CD8-positive, alpha-beta memory T cell (primary cell): ENCODE results near the gene SLC17A7. TPM values are rescaled to one million over a fixed set of nuclear protein-coding genes. Genes with fewer than 3 reads are reported as not detected.

Experiments used
- CTCF ChIA-PET: fragments of 350-600 bp; sonication (Branson Sonifier 250); formaldehyde crosslinking; loops from one replicate; lab custom pipeline; 2021; ENCODE audit warnings: antibody characterized with exemption; lab: Charles Lee
- POLR2A ChIA-PET: fragments of 350-600 bp; sonication (Branson Sonifier 250); formaldehyde crosslinking; loops from one replicate; lab custom pipeline; 2021; ENCODE audit warnings: antibody characterized with exemption; lab: Charles Lee
- DNase-seq, 5 donors: peaks; one replicate each; pipeline versions ENCODE4 v3.0.0 to v3.0.0-alpha.2; 2020 to 2022; ENCODE audit warnings: mixed read lengths in 1 of 5
- H3K27ac ChIP-seq: one replicate; pipeline ENCODE4 v1.7.0; 2013; ENCODE audit warnings: low read depth, mild to moderate bottlenecking, low read length, moderate library complexity
- H3K27me3 ChIP-seq: 2 replicates; pipeline ENCODE4 v1.7.0; 2013; ENCODE audit warnings: low read length, mild to moderate bottlenecking; ENCODE audit not compliant: insufficient read depth, poor library complexity, severe bottlenecking
- H3K36me3 ChIP-seq: 2 replicates; pipeline ENCODE4 v1.7.0; 2013; ENCODE audit warnings: mild to moderate bottlenecking, low read length, moderate library complexity; ENCODE audit not compliant: insufficient read depth
- H3K4me1 ChIP-seq: 2 replicates; pipeline ENCODE4 v1.7.0; 2013; ENCODE audit warnings: mild to moderate bottlenecking, low read length, moderate library complexity; ENCODE audit not compliant: insufficient read depth
- H3K4me3 ChIP-seq: 2 replicates; pipeline ENCODE4 v1.7.0; 2013; ENCODE audit warnings: mild to moderate bottlenecking, low read length
- H3K9me3 ChIP-seq: 2 replicates; pipeline ENCODE4 v1.7.0; 2013; ENCODE audit warnings: mild to moderate bottlenecking, low read length
- H3K27ac Mint-ChIP-seq, 8 donors: one replicate each; pipeline ENCODE4 v1.8.0; 2020 to 2021; ENCODE audit warnings: mixed read lengths in 8 of 8, mild to moderate bottlenecking in 6 of 8, inconsistent platforms in 3 of 8, moderate library complexity in 3 of 8
- H3K27me3 Mint-ChIP-seq, 2 donors: one replicate each; pipeline ENCODE4 v1.8.0; 2020 to 2021; ENCODE audit warnings: mixed read lengths in 2 of 2, mild to moderate bottlenecking in 1 of 2, moderate library complexity in 1 of 2
- H3K36me3 Mint-ChIP-seq, 3 donors: one replicate each; pipeline ENCODE4 v1.8.0; 2020 to 2021; ENCODE audit warnings: mixed read lengths in 3 of 3, inconsistent platforms in 1 of 3, mild to moderate bottlenecking in 1 of 3
- H3K4me1 Mint-ChIP-seq, 3 donors: one replicate each; pipeline ENCODE4 v1.8.0; 2020 to 2021; ENCODE audit warnings: mixed read lengths in 3 of 3, inconsistent platforms in 1 of 3, mild to moderate bottlenecking in 1 of 3
- H3K4me3 Mint-ChIP-seq, 7 donors: one replicate each; pipeline ENCODE4 v1.8.0; 2020 to 2021; ENCODE audit warnings: mixed read lengths in 7 of 7, mild to moderate bottlenecking in 6 of 7, moderate library complexity in 4 of 7, inconsistent platforms in 2 of 7
- H3K9me3 Mint-ChIP-seq, 5 donors: one replicate each; pipeline ENCODE4 v1.8.0; 2020 to 2022; ENCODE audit warnings: mixed read lengths in 5 of 5, mild to moderate bottlenecking in 3 of 5, moderate library complexity in 2 of 5, inconsistent platforms in 1 of 5
- polyA plus RNA-seq: library from polyadenylated mRNA; unstranded; fragments of 300-500 nt; fragmentation: Illumina TruSeq; gene quantifications from one replicate; pipeline ENCODE4 v1.2.3, GENCODE V29; 2021
- total RNA-seq, 2 experiments: library from RNA; stranded (reverse); gene quantifications; one replicate each; pipeline ENCODE4 v1.2.3, GENCODE V29; 2021

The SLC17A7 gene
- total RNA-seq: under 1 TPM; 0.07 to 0.09 TPM
- not detected for polyA plus RNA-seq

- DNase-seq: peak in 2 of 5 donors; percentile 43 to 45
- no peak within 1 kb of the TSS for H3K27ac ChIP-seq
- Mint-ChIP-seq H3K36me3 (peaks cover 0 to 8% (median 1%) of the 10 kb centered on the region in 3 donors), H3K27ac (peak within 1 kb of the TSS in 7 of 8 donors; percentile 18 to 89 (median 67)), H3K4me3 (peak within 1 kb of the TSS; percentile 77 to 92 (median 84)), H3K27me3 (peaks cover 56 to 60% of the 10 kb centered on the region in 2 donors), H3K9me3 (no peaks in the 10 kb centered on the region), H3K4me1 (peaks cover 30 to 47% (median 36%) of the 10 kb centered on the region in 3 donors)
- H3K27me3 ChIP-seq: peaks cover 55% of the 10 kb centered on the region
- H3K4me1 ChIP-seq: peaks cover 19% of the 10 kb centered on the region
- H3K9me3 ChIP-seq: no peaks in the 10 kb centered on the region
- no peak within 1 kb of the TSS for H3K4me3 ChIP-seq
- ChIA-PET POLR2A (interaction anchor here (0.7 kb wide), 1 partner anchor 10 kb away, joined by 3 read pairs; the partner anchor contains the start of gene PIH1D1), CTCF (interaction anchor here (0.5 to 4.8 kb wide), 8 partner anchors 10 to 215 kb away, joined by 3 to 28 read pairs (median 4); partner anchors contain the start of genes ALDH16A1, GFY and PIH1D1)
- H3K36me3 ChIP-seq: no peaks in the 10 kb centered on the region
Observed at GRCh38 chr19:49441210-49441959, at the start of gene SLC17A7. Gene SLC17A7 (minus strand): TSS chr19:49441527. CDS start chr19:49441379, 148 bp downstream.

- ChIA-PET POLR2A (no interaction called here), CTCF (interaction anchor here (1.3 to 2.9 kb wide), 5 partner anchors 15 to 80 kb away, joined by 4 to 9 read pairs (median 6); no protein-coding TSS in a partner anchor)
- H3K27ac Mint-ChIP-seq: peak overlapping the region; percentile 88 to 97 (median 94)
- Histone ChIP-seq H3K36me3 (peaks cover 52% of the 10 kb centered on the region), H3K4me1 (peaks cover 56% of the 10 kb centered on the region), H3K27ac (peak overlapping the region; percentile 45), H3K27me3 (no peaks in the 10 kb centered on the region), H3K9me3 (no peaks in the 10 kb centered on the region), H3K4me3 (peak overlapping the region; percentile 93)
- no peak for DNase-seq
- peaks cover 0 to 7% of the 10 kb centered on the region in 2 donors for H3K27me3 Mint-ChIP-seq
- H3K4me3 Mint-ChIP-seq: peak overlapping the region; percentile 86 to 99 (median 97)
- peaks cover 0 to 14% (median 6%) of the 10 kb centered on the region in 5 donors for H3K9me3 Mint-ChIP-seq
- H3K4me1 Mint-ChIP-seq: peaks cover 58 to 81% (median 65%) of the 10 kb centered on the region in 3 donors
- H3K36me3 Mint-ChIP-seq: peaks cover 14 to 74% (median 33%) of the 10 kb centered on the region in 3 donors
Observed at GRCh38 chr19:49490287-49491029, 49.1 kb upstream of the SLC17A7 start.

- peak overlapping the region; percentile 88 to 97 (median 94) for H3K27ac Mint-ChIP-seq
- peaks cover 50% of the 10 kb centered on the region for H3K4me1 ChIP-seq
- peak overlapping the region; percentile 93 for H3K4me3 ChIP-seq
- H3K27ac ChIP-seq: peak overlapping the region; percentile 92
- POLR2A ChIA-PET: interaction anchor here (0.7 kb wide), 1 partner anchor 38 kb away, joined by 3 read pairs; the partner anchor contains the start of gene PIH1D1
- peaks cover 14 to 80% (median 33%) of the 10 kb centered on the region in 3 donors for H3K36me3 Mint-ChIP-seq
- H3K36me3 ChIP-seq: peaks cover 52% of the 10 kb centered on the region
- H3K4me3 Mint-ChIP-seq: peak overlapping the region; percentile 86 to 99 (median 97)
- CTCF ChIA-PET: interaction anchor here (1.1 to 2.9 kb wide), 11 partner anchors 12 to 189 kb away, joined by 3 to 14 read pairs (median 8); partner anchors contain the start of gene FLT3LG
- peaks cover 0 to 14% (median 6%) of the 10 kb centered on the region in 5 donors for H3K9me3 Mint-ChIP-seq
- no peaks in the 10 kb centered on the region for H3K9me3 ChIP-seq
- H3K27me3 Mint-ChIP-seq: peaks cover 0 to 7% of the 10 kb centered on the region in 2 donors
- H3K27me3 ChIP-seq: no peaks in the 10 kb centered on the region
- DNase-seq: peak in 2 of 5 donors; percentile 43 to 67
- H3K4me1 Mint-ChIP-seq: peaks cover 54 to 76% (median 61%) of the 10 kb centered on the region in 3 donors
Observed at GRCh38 chr19:49489601-49490167, 48.4 kb upstream of the SLC17A7 start.

- Histone ChIP-seq H3K36me3 (peaks cover 52% of the 10 kb centered on the region), H3K4me1 (peaks cover 49% of the 10 kb centered on the region), H3K27ac (peak overlapping the region; percentile 92), H3K9me3 (no peaks in the 10 kb centered on the region), H3K27me3 (no peaks in the 10 kb centered on the region), H3K4me3 (peak overlapping the region; percentile 93)
- CTCF ChIA-PET: interaction anchor here (1.1 to 2.9 kb wide), 12 partner anchors 11 to 190 kb away, joined by 3 to 14 read pairs (median 7); partner anchors contain the start of gene FLT3LG
- H3K4me3 Mint-ChIP-seq: peak overlapping the region; percentile 86 to 99 (median 97)
- POLR2A ChIA-PET: interaction anchor here (0.6 to 2.5 kb wide), 8 partner anchors 7 to 1214 kb away, joined by 3 to 27 read pairs (median 5); partner anchors contain the start of genes ALDH16A1, PIH1D1 and RPS11
- H3K36me3 Mint-ChIP-seq: peaks cover 14 to 84% (median 33%) of the 10 kb centered on the region in 3 donors
- peaks cover 52 to 72% (median 61%) of the 10 kb centered on the region in 3 donors for H3K4me1 Mint-ChIP-seq
- peak overlapping the region; percentile 88 to 97 (median 94) for H3K27ac Mint-ChIP-seq
- DNase-seq: no peak
- H3K9me3 Mint-ChIP-seq: peaks cover 0 to 14% (median 6%) of the 10 kb centered on the region in 5 donors
- H3K27me3 Mint-ChIP-seq: peaks cover 0 to 7% of the 10 kb centered on the region in 2 donors
Observed at GRCh38 chr19:49488863-49489537, 47.7 kb upstream of the SLC17A7 start.

- Mint-ChIP-seq H3K9me3 (peaks cover 0 to 8% (median 4%) of the 10 kb centered on the region in 5 donors), H3K4me1 (peaks cover 48 to 67% (median 55%) of the 10 kb centered on the region in 3 donors), H3K27me3 (peaks cover 0 to 5% of the 10 kb centered on the region in 2 donors), H3K36me3 (peaks cover 14 to 87% (median 37%) of the 10 kb centered on the region in 3 donors), H3K27ac (peak overlapping the region; percentile 88 to 97 (median 94)), H3K4me3 (peak overlapping the region; percentile 86 to 99 (median 97))
- no peak for DNase-seq
- H3K27me3 ChIP-seq: no peaks in the 10 kb centered on the region
- peak overlapping the region; percentile 92 for H3K27ac ChIP-seq
- H3K4me3 ChIP-seq: peak overlapping the region; percentile 93
- no peaks in the 10 kb centered on the region for H3K9me3 ChIP-seq
- POLR2A ChIA-PET: interaction anchor here (0.7 to 2.5 kb wide), 11 partner anchors 8 to 148 kb away, joined by 3 to 27 read pairs (median 5); partner anchors contain the start of genes ALDH16A1, FLT3LG and RPS11
- CTCF ChIA-PET: interaction anchor here (0.8 to 2.9 kb wide), 13 partner anchors 8 to 190 kb away, joined by 3 to 14 read pairs (median 6); partner anchors contain the start of genes FLT3LG and RPS11
- peaks cover 51% of the 10 kb centered on the region for H3K36me3 ChIP-seq
- H3K4me1 ChIP-seq: peaks cover 46% of the 10 kb centered on the region
Observed at GRCh38 chr19:49488046-49488862, 46.9 kb upstream of the SLC17A7 start.
